Measurements from ENCODE around the gene PAIP1.
"Not testable (repeated sequence)": the region's sequence is repeated elsewhere in the genome, so short reads cannot be mapped to it uniquely, and the experiment has no call there.

Gene PAIP1

DNA sequence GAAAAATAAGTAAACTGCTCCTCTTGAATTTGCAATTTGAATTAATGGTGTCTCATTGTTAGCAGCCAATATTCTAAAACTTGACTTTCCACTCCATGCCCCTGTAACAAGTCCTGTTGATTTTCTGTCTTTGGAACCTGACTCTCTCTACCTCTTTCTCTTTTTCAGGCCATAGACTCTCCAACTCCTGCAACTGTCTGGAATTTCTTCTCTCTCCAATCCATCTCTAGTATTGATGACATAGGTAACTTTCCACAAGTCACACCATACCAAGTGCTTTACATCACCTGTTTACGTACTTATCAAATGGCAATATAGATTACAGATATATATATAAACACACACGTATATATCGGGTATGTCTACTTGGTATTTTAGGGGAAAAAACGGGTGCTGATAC, 42.9 kb downstream of the PAIP1 start:
- H3K36me3 ChIP-seq, result no peaks in the 10 kb centered on the region; the same call in 1 of the 2 replicates
- TF ChIP-seq, protein P1, sequence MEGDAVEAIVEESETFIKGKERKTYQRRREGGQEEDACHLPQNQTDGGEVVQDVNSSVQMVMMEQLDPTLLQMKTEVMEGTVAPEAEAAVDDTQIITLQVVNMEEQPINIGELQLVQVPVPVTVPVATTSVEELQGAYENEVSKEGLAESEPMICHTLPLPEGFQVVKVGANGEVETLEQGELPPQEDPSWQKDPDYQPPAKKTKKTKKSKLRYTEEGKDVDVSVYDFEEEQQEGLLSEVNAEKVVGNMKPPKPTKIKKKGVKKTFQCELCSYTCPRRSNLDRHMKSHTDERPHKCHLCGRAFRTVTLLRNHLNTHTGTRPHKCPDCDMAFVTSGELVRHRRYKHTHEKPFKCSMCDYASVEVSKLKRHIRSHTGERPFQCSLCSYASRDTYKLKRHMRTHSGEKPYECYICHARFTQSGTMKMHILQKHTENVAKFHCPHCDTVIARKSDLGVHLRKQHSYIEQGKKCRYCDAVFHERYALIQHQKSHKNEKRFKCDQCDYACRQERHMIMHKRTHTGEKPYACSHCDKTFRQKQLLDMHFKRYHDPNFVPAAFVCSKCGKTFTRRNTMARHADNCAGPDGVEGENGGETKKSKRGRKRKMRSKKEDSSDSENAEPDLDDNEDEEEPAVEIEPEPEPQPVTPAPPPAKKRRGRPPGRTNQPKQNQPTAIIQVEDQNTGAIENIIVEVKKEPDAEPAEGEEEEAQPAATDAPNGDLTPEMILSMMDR (IDR thresholded peaks at IDR 0.05; ENCODE audit: low read depth, low read length), result no peak
- no peak for DNase-seq
- no peaks in the 10 kb centered on the region for H3K27me3 ChIP-seq (ENCODE audit: insufficient read depth, low read depth, severe bottlenecking)
- H3K9me3 ChIP-seq (ENCODE audit: severe bottlenecking), result no peaks in the 10 kb centered on the region
- peak overlapping the region; percentile 95 for H3K4me3 ChIP-seq (ENCODE audit: low read depth, low read length)
- H3K27ac ChIP-seq, result peak overlapping the region; percentile 89

DNA sequence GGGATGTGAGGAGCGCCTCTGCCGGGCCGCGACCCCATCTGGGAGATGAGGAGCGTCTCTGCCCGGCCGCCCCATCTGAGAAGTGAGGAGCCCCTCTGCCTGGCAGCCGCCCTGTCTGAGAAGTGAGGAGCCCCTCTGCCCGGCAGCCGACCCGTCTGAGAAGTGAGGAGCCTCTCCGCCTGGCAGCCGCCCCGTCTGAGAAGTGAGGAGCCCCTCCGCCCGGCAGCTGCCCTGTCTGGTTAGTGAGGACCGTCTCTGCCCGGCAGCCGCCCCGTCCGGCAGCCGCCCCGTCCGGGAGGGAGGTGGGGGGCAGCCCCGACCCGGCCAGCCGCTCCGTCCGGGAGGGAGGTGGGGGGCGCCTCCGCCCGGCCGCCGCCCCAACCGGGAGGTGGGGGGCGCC, 45.8 kb downstream of the PAIP1 start:
- DNase-seq; H3K36me3 ChIP-seq; H3K9me3 ChIP-seq (ENCODE audit: severe bottlenecking); H3K4me3 ChIP-seq (ENCODE audit: low read depth, low read length); H3K27me3 ChIP-seq (ENCODE audit: insufficient read depth, low read depth, severe bottlenecking); H3K27ac ChIP-seq: not testable (repeated sequence)

DNA sequence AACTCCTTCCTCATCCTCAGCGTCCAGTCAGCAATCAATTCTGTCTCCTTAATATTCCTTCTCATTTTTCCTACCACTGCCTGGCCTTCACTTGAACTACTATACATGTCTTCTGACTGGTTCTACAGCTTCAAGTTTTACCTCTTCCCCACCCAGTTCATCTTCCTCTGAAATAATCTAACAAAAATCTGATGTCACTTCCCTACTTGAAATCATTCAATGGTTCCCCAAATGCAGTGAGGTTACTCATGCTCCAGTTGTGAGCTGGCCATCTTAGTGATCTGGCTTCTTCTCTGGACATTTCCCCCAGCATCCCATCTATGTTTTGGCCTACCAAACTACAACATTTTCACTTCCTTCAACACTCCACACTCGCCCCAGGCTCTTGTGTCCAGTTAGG, 58.3 kb downstream of the PAIP1 start:
- peaks cover 4% of the 10 kb centered on the region; the same call in 1 of the 2 replicates for H3K36me3 ChIP-seq
- H3K27ac ChIP-seq, result no peak overlapping the region
- no peaks in the 10 kb centered on the region for H3K27me3 ChIP-seq (ENCODE audit: insufficient read depth, low read depth, severe bottlenecking)
- no peaks in the 10 kb centered on the region for H3K9me3 ChIP-seq (ENCODE audit: severe bottlenecking)
- no peak overlapping the region for H3K4me3 ChIP-seq (ENCODE audit: low read depth, low read length)
- TF ChIP-seq, protein P1 (IDR thresholded peaks at IDR 0.05; ENCODE audit: low read depth, low read length), result no peak
- no peak for DNase-seq

DNA sequence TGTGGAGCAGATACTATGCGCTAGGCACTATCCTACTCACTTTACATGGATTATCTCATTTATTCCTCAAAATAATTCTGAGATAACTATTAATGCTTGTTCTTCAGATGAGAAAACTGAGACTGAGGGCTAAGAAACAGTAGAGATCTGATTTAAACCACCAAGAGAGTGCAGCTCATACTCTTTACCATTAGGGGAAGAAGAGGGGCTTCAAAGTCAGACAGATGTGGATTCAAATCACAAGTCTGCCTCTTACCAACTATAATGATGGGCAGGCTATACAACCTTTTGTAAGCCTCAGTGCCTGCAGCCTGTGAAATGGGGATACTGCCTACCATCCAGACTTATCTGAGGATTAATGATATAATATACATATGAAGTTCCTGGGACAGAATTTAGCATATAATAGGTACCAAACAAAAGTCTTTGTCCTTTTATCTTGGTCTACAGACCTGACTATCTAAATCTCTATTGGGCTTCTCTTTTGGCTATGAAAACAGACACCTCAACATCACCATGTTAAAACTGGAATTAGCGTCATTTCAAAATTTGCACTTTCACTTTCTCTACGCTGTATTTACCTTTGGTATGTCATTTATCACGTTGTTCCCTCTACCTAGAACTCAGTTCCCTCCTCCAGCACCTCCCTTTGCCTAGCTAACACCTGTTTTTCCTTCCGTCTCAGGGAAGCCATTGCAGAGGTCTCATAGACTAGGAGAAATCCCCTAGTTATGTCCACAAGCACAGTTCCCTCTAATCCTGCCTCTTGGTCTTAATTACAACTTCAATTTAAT, 59.4 kb downstream of the PAIP1 start:
- DNase-seq, result no peak
- Histone ChIP-seq H3K27ac (no peak overlapping the region), H3K9me3 (ENCODE audit: severe bottlenecking) (no peaks in the 10 kb centered on the region), H3K4me3 (ENCODE audit: low read depth, low read length) (no peak overlapping the region), H3K36me3 (no peaks in the 10 kb centered on the region), H3K27me3 (ENCODE audit: insufficient read depth, low read depth, severe bottlenecking) (no peaks in the 10 kb centered on the region)
- TF ChIP-seq, protein P1 (IDR thresholded peaks at IDR 0.05; ENCODE audit: low read depth, low read length), result no peak

DNA sequence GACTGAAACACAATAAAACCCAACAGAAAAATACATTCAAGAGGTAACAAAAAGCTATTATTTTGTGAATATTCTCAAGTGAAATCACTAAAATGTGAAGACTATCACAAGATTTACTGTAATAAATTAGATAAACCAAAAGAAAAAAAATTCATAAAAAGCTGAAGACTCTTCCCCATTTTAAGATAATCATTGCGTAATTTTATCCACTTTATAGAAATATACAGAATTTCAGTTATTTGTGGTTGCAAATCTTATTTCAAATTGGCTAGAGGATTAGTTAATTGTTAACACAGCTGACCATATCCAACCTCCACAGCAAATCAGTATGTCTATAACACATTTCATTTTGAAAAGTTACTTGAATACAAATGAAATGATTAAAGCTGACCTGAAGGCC, 65.6 kb downstream of the PAIP1 start:
- H3K9me3 ChIP-seq (ENCODE audit: severe bottlenecking), result no peaks in the 10 kb centered on the region
- H3K36me3 ChIP-seq, result peaks cover 12% of the 10 kb centered on the region
- no peak for DNase-seq
- H3K27ac ChIP-seq, result no peak overlapping the region
- no peaks in the 10 kb centered on the region for H3K27me3 ChIP-seq (ENCODE audit: insufficient read depth, low read depth, severe bottlenecking)
- TF ChIP-seq, protein P1 (IDR thresholded peaks at IDR 0.05; ENCODE audit: low read depth, low read length), result no peak
- H3K4me3 ChIP-seq (ENCODE audit: low read depth, low read length), result no peak overlapping the region

DNA sequence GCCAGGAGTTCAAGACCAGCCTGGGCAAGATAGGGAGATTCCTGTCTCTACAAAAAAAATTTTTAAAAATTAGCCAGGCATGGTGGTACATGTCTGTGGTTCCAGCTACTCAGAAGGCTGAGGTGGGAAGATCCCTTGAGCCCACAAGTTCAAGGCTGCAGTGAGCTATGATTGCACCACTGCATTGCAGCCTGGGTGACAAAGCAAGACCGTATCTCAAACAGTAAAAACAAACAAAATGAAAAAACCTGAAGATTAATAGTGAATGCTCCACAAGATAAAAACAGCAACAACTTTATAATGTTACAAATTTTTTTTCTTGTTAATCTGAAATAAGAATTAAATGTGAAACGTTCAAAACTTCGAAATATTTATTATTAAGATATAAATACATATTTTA, 70.5 kb downstream of the PAIP1 start:
- Histone ChIP-seq H3K27me3 (ENCODE audit: insufficient read depth, low read depth, severe bottlenecking) (no peaks in the 10 kb centered on the region), H3K36me3 (peaks cover 10% of the 10 kb centered on the region), H3K27ac (no peak overlapping the region), H3K4me3 (ENCODE audit: low read depth, low read length) (no peak overlapping the region), H3K9me3 (ENCODE audit: severe bottlenecking) (no peaks in the 10 kb centered on the region)
- no peak for DNase-seq
- TF ChIP-seq, protein P1 (IDR thresholded peaks at IDR 0.05; ENCODE audit: low read depth, low read length), result no peak
